Measurements from ENCODE around the gene TCEA2. TPM values are rescaled to one million over a fixed set of nuclear protein-coding genes. Genes with fewer than 3 reads are reported as not detected.
A peak's percentile ranks its signal among the peaks of the same experiment; 100 is the strongest.

Gene TCEA2
- total and polyA plus RNA-seq, 11 donors, result 19.2 to 52.1 (median 42.6) TPM

GRCh38 chr20:64063389-64064144, 569 bp downstream of the TCEA2 start:
- ATAC-seq (peak in 3 of 4 donors; percentile 4 to 35 (median 25)), DNase-seq (peak in 2 of 5 donors; percentile 50 to 73)
- Histone ChIP-seq H3K9me3 (no peaks in the 10 kb centered on the region), H3K36me3 (no peaks in the 10 kb centered on the region), H3K4me1 (peaks cover 6 to 43% (median 20%) of the 10 kb centered on the region in 12 donors), H3K27me3 (no peaks in the 10 kb centered on the region), H3K4me3 (peak overlapping the region; percentile 68 to 99 (median 92)), H3K27ac (peak overlapping the region; percentile 59 to 89 (median 85))
- TF ChIP-seq CTCF (IDR thresholded peaks at IDR 0.05), result no peak
- no peak for TF ChIP-seq POLR2A (IDR thresholded peaks at IDR 0.05)
- 2 to 4% (median 2%) methylated on average over 32 to 51 of the region's 51 CpGs for WGBS, 4 donors
- intact Hi-C loops (cut with DNase I), result loop anchor here in 2 of 10 donors (5.0 to 10.0 kb wide), 2 partner anchors 81 to 169 kb away; partner anchors contain the start of genes DNAJC5 (in 1 of the 2) and PRPF6 (in 1 of the 2)

- Histone ChIP-seq H3K36me3 (no peaks in the 10 kb centered on the region), H3K4me1 (peaks cover 6 to 43% (median 20%) of the 10 kb centered on the region in 12 donors), H3K27me3 (no peaks in the 10 kb centered on the region), H3K27ac (peak overlapping the region in 10 of 12 donors; percentile 75 to 89 (median 86)), H3K9me3 (no peaks in the 10 kb centered on the region), H3K4me3 (peak overlapping the region in 10 of 12 donors; percentile 83 to 99 (median 92))
- intact Hi-C loops (cut with DNase I), result loop anchor here in 2 of 10 donors (5.0 to 10.0 kb wide), 2 partner anchors 82 to 169 kb away; partner anchors contain the start of genes DNAJC5 (in 1 of the 2) and PRPF6 (in 1 of the 2)
- WGBS, 4 donors, result 26 to 40% (median 30%) methylated on average over 11 to 12 of the region's 12 CpGs
- no peak for DNase-seq
- TF ChIP-seq CTCF (IDR thresholded peaks at IDR 0.05) (no peak), POLR2A (IDR thresholded peaks at IDR 0.05) (no peak)
- peak in 1 of 4 donors; percentile 3 for ATAC-seq
Observed at GRCh38 chr20:64064145-64064698, 1.2 kb downstream of the TCEA2 start.

GRCh38 chr20:64065062-64065973, 2.3 kb downstream of the TCEA2 start:
- peaks cover 0 to 3% (median 0%) of the 10 kb centered on the region in 9 donors for H3K36me3 ChIP-seq
- intact Hi-C loops (cut with DNase I), result loop anchor here in 1 of 10 donors (10.0 kb wide), 1 partner anchor 171 kb away; the partner anchor contains the start of gene DNAJC5
- TF ChIP-seq POLR2A (IDR thresholded peaks at IDR 0.05) (no peak), CTCF (IDR thresholded peaks at IDR 0.05) (no peak)
- no peak for ATAC-seq
- DNase-seq, result no peak
- H3K4me3 ChIP-seq, result no peak overlapping the region
- no peaks in the 10 kb centered on the region for H3K9me3 ChIP-seq
- WGBS, 4 donors, result 53 to 66% (median 60%) methylated on average over 27 of the region's 27 CpGs
- H3K27ac ChIP-seq, result no peak overlapping the region
- no peaks in the 10 kb centered on the region for H3K27me3 ChIP-seq
- peaks cover 6 to 43% (median 20%) of the 10 kb centered on the region in 12 donors for H3K4me1 ChIP-seq
